Hematopoietic multipotent progenitor cell treated with erythropoietin and hydrocortisone succinate and interleukin-3 and kit ligand, for 8 days (in vitro differentiated cells): Measurements from ENCODE around the gene YY2.

Experiments
- DNase-seq: peaks from one replicate; pipeline ENCODE4 v3.0.0-alpha.2; 2015

Gene YY2

DNA sequence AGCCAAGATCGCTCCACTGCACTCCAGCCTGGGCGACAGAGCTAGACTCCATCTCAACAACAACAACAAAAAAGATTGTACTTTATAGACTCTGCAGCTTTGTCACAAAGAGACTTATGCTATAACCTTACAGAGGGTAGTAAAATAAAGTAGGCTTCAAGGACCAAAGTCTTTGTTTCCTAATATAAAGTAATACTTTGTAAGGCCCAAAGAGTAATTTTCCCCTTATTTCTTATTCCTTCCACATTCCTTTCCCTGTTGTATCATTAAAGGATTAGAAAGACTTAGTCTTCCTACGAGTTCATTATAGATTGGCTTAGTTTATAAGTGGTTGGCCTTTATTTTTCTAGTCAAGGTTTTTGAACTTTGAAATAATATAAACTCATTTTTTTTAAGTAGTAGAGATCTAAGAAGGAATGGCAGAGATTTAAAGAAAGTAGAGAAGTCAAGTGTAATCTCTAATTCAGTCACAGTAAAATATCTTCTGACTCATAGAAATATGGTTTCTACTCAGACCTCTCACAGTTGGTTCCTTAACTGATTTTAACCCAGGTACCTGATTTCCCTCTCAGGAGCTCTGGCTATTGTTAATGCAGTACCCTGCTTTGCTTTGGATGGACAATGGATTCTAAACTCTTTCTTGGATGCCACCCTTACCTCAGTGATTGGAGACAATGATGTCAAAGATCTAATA lies 26.2 kb downstream of the YY2 start:
- DNase-seq = no peak

DNA sequence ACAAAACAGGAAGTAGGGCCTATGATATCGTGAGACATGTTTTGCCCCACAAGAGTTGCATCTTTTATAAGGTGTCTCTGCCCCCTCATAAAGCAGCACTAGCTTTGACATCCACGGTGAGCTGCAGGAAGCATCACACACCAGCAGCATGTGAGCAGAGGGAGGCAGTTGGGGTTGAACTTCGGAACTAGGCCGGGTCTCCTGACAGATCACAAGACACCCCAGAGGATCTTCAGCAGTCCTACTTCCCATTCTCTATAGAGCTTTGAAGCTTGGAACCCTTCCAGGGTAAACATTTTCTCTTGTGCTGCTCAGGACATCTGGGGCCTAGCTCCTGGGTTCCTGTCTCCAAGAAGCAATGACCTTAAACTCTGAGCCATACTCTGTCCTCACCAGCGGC lies 27.5 kb downstream of the YY2 start:
- no peak for DNase-seq

DNA sequence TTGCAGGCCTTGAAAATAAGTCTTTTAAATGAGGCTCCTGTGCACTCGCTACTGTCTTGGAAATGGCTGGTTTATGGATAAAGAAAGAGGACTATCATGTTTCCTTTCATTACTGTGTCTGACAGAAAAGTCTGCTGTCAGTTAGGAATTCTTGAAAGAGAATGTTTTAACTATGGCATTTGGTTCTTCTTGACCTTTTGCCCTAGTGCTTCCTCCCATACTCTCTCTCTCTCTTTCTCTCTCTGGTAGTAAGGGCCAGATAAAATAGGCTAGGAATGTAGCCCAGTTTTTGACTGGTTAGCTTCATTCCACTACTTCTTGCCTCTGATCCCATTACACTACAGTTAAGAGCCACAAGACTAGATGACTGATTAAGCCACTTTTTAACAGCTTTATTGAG lies 29.8 kb downstream of the YY2 start:
- DNase-seq = no peak

DNA sequence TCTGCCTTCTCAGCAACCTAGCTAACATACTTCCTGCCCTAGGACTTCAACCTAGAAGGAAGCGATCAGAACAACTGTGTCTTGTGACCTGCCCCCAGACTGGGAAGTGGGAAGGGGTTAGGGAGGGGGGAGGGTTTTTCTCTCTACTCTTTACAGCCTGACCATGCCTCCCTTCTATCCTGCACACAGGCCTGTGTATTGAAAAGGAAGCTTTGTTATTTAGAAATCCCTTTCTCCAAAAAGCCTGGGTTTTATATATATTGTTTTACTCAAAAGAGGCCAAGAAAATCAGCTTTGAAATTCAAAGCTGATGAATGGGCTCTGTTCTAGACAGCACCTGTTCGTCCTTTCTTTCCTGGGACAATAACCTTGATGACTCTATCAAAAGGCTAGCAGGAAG lies 49.5 kb downstream of the YY2 start:
- DNase-seq = no peak

DNA sequence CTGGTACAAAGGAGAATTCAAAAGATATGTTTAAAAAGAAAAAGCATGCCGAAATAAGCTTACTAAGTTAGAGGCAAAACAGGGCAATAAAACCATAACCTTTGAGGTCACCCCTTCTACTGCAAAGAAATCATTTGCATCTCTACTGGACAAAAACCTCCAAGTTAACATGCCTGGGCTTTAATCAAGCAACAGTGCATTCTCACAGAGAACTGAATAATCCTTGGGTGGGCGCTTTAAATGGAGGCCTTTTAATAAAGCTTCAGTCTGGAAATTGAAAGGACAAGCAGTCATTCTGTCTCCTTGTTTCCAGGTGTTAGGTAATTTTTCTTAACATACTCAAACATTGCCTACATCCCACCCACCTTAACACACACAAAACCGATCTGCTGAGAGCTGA lies 50.2 kb downstream of the YY2 start:
- no peak for DNase-seq

DNA sequence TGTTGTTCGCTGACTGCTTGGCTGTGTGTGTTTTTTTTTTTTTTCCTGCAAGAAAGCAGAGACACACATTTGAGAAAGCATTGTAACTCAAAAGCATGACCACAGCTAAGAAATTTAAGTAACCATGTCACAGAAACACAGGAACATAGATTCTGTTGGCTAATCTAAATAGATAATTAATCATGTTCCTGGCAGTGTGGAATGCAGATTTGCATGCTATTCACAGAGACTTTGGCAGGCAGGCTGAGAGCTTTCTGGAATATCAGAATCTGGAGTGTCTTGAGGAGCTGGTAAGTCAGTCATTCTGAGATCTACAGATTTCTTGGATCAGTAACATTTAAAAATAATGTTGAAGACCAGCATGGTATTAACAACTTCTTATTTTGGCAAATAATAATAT lies 51.5 kb downstream of the YY2 start:
- DNase-seq = no peak
